HEK293 (cell line): ENCODE data around the gene TMEM35A.
A peak's percentile ranks its signal among the peaks of the same experiment; 100 is the strongest.

Experiments used
- CTCF ChIA-PET: fragments of 350-600 bp; formaldehyde crosslinking; extraction: SDS; loops from one replicate; lab custom pipeline; 2021; ENCODE audit warnings: antibody characterized with exemption; lab: Yijun Ruan, JAX
- POLR2A ChIA-PET: fragments of 300-600 bp; formaldehyde crosslinking; extraction: SDS; loops from one replicate; lab custom pipeline; 2020; ENCODE audit warnings: antibody characterized with exemption, inconsistent platforms; lab: Yijun Ruan, JAX
- H3K27ac ChIP-seq: fragments of 200-500 bp; sonication (Bioruptor generic); 2 replicates; pipeline ENCODE4 v1.5.1; 2014; ENCODE audit warnings: low read depth, low read length, control low read depth, inconsistent platforms; ENCODE audit errors: extremely low read depth
- H3K36me3 ChIP-seq, 2 experiments: fragments of 200-500 bp in 1 of 2; sonication (Bioruptor generic) in 1 of 2; 1 replicate in 1 of 2; 2 replicates in 1 of 2; pipeline ENCODE4 v1.5.1; 2014 to 2017; ENCODE audit warnings: inconsistent platforms in 2 of 2, low read length in 2 of 2; ENCODE audit not compliant: control insufficient read depth in 2 of 2, insufficient read depth in 1 of 2
- H3K4me1 ChIP-seq: fragments of 200-500 bp; sonication (Bioruptor generic); 2 replicates; pipeline ENCODE4 v1.5.1; 2014; ENCODE audit warnings: mild to moderate bottlenecking, low read length, inconsistent platforms; ENCODE audit not compliant: control insufficient read depth, insufficient read depth
- H3K4me3 ChIP-seq: 2 replicates; pipeline ENCODE4 v1.5.1; 2011; ENCODE audit warnings: low read depth, mild to moderate bottlenecking, control low read depth, low read length, moderate library complexity
- H3K9me3 ChIP-seq: fragments of 200-500 bp; sonication (Bioruptor generic); 2 replicates; pipeline ENCODE4 v1.5.1; 2014; ENCODE audit warnings: low read depth, low read length, inconsistent platforms; ENCODE audit not compliant: control insufficient read depth, insufficient read depth
- BCL11B ChIP-seq: fragments of 450-650 bp; formaldehyde crosslinking; IDR thresholded peaks from 2 replicates; pipeline ENCODE4 v1.5.1; 2016; ENCODE audit warnings: low read depth, missing biosample characterization, missing genetic modification characterization
- CTCF ChIP-seq: fragments of 450-650 bp; formaldehyde crosslinking; IDR thresholded peaks from 2 replicates; pipeline ENCODE4 v1.5.1; 2016; ENCODE audit warnings: missing biosample characterization, missing genetic modification characterization
- GLIS2 ChIP-seq: fragments of 450-650 bp; formaldehyde crosslinking; IDR thresholded peaks from 2 replicates; pipeline ENCODE4 v1.5.1; 2016; ENCODE audit warnings: missing biosample characterization, missing genetic modification characterization
- HOXA7 ChIP-seq: sonication (generic); formaldehyde crosslinking; IDR thresholded peaks from 2 replicates; pipeline ENCODE4 v1.8.1; 2022; ENCODE audit warnings: missing genetic modification reagents, borderline replicate concordance
- HOXC10 ChIP-seq: sonication (generic); formaldehyde crosslinking; IDR thresholded peaks from 2 replicates; pipeline ENCODE4 v1.8.1; 2023; ENCODE audit warnings: mild to moderate bottlenecking, missing genetic modification reagents
- MYNN ChIP-seq: fragments of 450-650 bp; formaldehyde crosslinking; IDR thresholded peaks from 2 replicates; pipeline ENCODE4 v1.5.1; 2016; ENCODE audit warnings: missing biosample characterization, missing genetic modification characterization, borderline replicate concordance
- PBX3 ChIP-seq: sonication (generic); formaldehyde crosslinking; IDR thresholded peaks from 2 replicates; pipeline ENCODE4 v1.8.1; 2022; ENCODE audit warnings: mild to moderate bottlenecking, moderate library complexity, missing genetic modification reagents
- ZBTB1 ChIP-seq: fragments of 450-650 bp; formaldehyde crosslinking; IDR thresholded peaks from 2 replicates; pipeline ENCODE4 v1.5.1; 2016; ENCODE audit warnings: missing biosample characterization, missing genetic modification characterization
- ZNF10 ChIP-seq: fragments of 450-650 bp; formaldehyde crosslinking; IDR thresholded peaks from 2 replicates; pipeline ENCODE4 v1.5.1; 2017; ENCODE audit warnings: missing biosample characterization, missing genetic modification characterization
- ZNF140 ChIP-seq: fragments of 450-650 bp; formaldehyde crosslinking; IDR thresholded peaks from 2 replicates; pipeline ENCODE4 v1.5.1; 2016; ENCODE audit warnings: missing biosample characterization, missing genetic modification characterization
- ZNF18 ChIP-seq: fragments of 450-650 bp; formaldehyde crosslinking; IDR thresholded peaks from 2 replicates; pipeline ENCODE4 v1.5.1; 2016; ENCODE audit warnings: missing biosample characterization, missing genetic modification characterization
- ZNF184 ChIP-seq: fragments of 450-650 bp; IDR thresholded peaks from 2 replicates; pipeline ENCODE4 v1.5.1; 2018; ENCODE audit warnings: missing biosample characterization, mild to moderate bottlenecking, missing genetic modification characterization
- ZNF350 ChIP-seq: fragments of 450-650 bp; formaldehyde crosslinking; IDR thresholded peaks from 2 replicates; pipeline ENCODE4 v1.5.0; 2017; ENCODE audit warnings: missing biosample characterization, mild to moderate bottlenecking, missing genetic modification characterization
- ZNF404 ChIP-seq: fragments of 450-650 bp; formaldehyde crosslinking; IDR thresholded peaks from 2 replicates; pipeline ENCODE4 v1.5.1; 2017; ENCODE audit warnings: missing biosample characterization, missing genetic modification characterization
- ZNF416 ChIP-seq: fragments of 450-650 bp; formaldehyde crosslinking; IDR thresholded peaks from 2 replicates; pipeline ENCODE4 v1.5.1; 2016; ENCODE audit warnings: missing biosample characterization, missing genetic modification characterization
- ZNF423 ChIP-seq: fragments of 450-650 bp; formaldehyde crosslinking; IDR thresholded peaks from 2 replicates; pipeline ENCODE4 v1.5.1; 2016; ENCODE audit warnings: missing biosample characterization, missing genetic modification characterization
- ZNF426 ChIP-seq: fragments of 450-650 bp; formaldehyde crosslinking; IDR thresholded peaks from 2 replicates; pipeline ENCODE4 v1.5.1; 2017; ENCODE audit warnings: missing biosample characterization, missing genetic modification characterization, mild to moderate bottlenecking, inconsistent platforms, moderate library complexity
- ZNF514 ChIP-seq: fragments of 450-650 bp; formaldehyde crosslinking; IDR thresholded peaks from 2 replicates; pipeline ENCODE4 v1.5.1; 2016; ENCODE audit warnings: missing biosample characterization, missing genetic modification characterization
- ZNF600 ChIP-seq: fragments of 450-650 bp; formaldehyde crosslinking; IDR thresholded peaks from 2 replicates; pipeline ENCODE4 v1.5.1; 2016; ENCODE audit warnings: missing biosample characterization, missing genetic modification characterization
- ZNF626 ChIP-seq: fragments of 450-650 bp; sonication (Bioruptor Pico); formaldehyde crosslinking; IDR thresholded peaks from 2 replicates; pipeline ENCODE4 v1.5.1; 2018; ENCODE audit warnings: missing biosample characterization, missing genetic modification characterization, inconsistent platforms
- ZNF629 ChIP-seq: fragments of 450-650 bp; formaldehyde crosslinking; IDR thresholded peaks from 2 replicates; pipeline ENCODE4 v1.5.1; 2017; ENCODE audit warnings: missing biosample characterization, missing genetic modification characterization
- ZNF639 ChIP-seq: fragments of 450-650 bp; formaldehyde crosslinking; IDR thresholded peaks from 2 replicates; pipeline ENCODE4 v1.5.1; 2016; ENCODE audit warnings: missing biosample characterization, missing genetic modification characterization
- ZNF670 ChIP-seq: fragments of 450-650 bp; formaldehyde crosslinking; IDR thresholded peaks from 2 replicates; pipeline ENCODE4 v1.5.1; 2016; ENCODE audit warnings: missing biosample characterization, missing genetic modification characterization, low read depth
- ZNF704 ChIP-seq: fragments of 450-650 bp; formaldehyde crosslinking; IDR thresholded peaks from 2 replicates; pipeline ENCODE4 v1.5.1; 2016; ENCODE audit warnings: missing biosample characterization, missing genetic modification characterization
- ZNF830 ChIP-seq: fragments of 450-650 bp; IDR thresholded peaks from 2 replicates; pipeline ENCODE4 v1.5.0; 2018; ENCODE audit warnings: missing biosample characterization, missing genetic modification characterization, low read depth, mild to moderate bottlenecking, moderate library complexity

TMEM35A gene

GRCh38 chrX:101081231-101081630, 2.6 kb downstream of the TMEM35A start:
- ChIA-PET POLR2A (interaction anchor here (1.2 kb wide), 1 partner anchor 17 kb away, joined by 4 read pairs; the partner anchor contains the start of gene CENPI), CTCF (no interaction called here)
- Histone ChIP-seq H3K36me3 (no peaks in the 10 kb centered on the region), H3K4me3 (no peak overlapping the region), H3K4me1 (peaks cover 2% of the 10 kb centered on the region; the same call in 1 of the 2 replicates), H3K9me3 (no peaks in the 10 kb centered on the region), H3K27ac (no peak overlapping the region)
- TF ChIP-seq ZNF626 (tag by site-specific recombination) (no peak), ZNF600 (tag by site-specific recombination) (no peak), ZNF10 (tag by site-specific recombination) (no peak), ZNF830 (tag by site-specific recombination) (no peak), MYNN (tag by site-specific recombination) (no peak), ZNF639 (tag by site-specific recombination) (no peak), ZNF629 (no peak), ZNF670 (tag by site-specific recombination) (no peak), ZNF404 (no peak), ZNF514 (tag by site-specific recombination) (no peak), ZNF426 (tag by site-specific recombination) (no peak)

- ChIA-PET CTCF (no interaction called here), POLR2A (no interaction called here)
- H3K27ac ChIP-seq, result no peak overlapping the region
- TF ChIP-seq ZNF18 (tag by site-specific recombination) (no peak), CTCF (tag by site-specific recombination) (no peak), BCL11B (tag by site-specific recombination) (no peak), ZNF423 (tag by site-specific recombination) (no peak), ZNF184 (tag by site-specific recombination) (no peak)
- no peak overlapping the region for H3K4me3 ChIP-seq
- H3K36me3 ChIP-seq, result no peaks in the 10 kb centered on the region
- no peaks in the 10 kb centered on the region for H3K4me1 ChIP-seq
- H3K9me3 ChIP-seq, result no peaks in the 10 kb centered on the region
Observed at GRCh38 chrX:101091817-101092216, 13.1 kb downstream of the TMEM35A start.

GRCh38 chrX:101097546-101098453, 19.1 kb downstream of the TMEM35A start, which contains the start of gene CENPI:
TSS of gene CENPI (plus strand) at chrX:101098204. CDS start at chrX:101101071, 2,867 bp downstream.
- Histone ChIP-seq H3K4me1 (no peaks in the 10 kb centered on the region), H3K27ac (no peak within 1 kb of the TSS), H3K36me3 (peaks cover 4 to 25% of the 10 kb centered on the region in 2 experiments; a peak in 2 of 3 replicates), H3K9me3 (no peaks in the 10 kb centered on the region), H3K4me3 (peak within 1 kb of the TSS; percentile 46)
- ChIA-PET POLR2A (interaction anchor here (0.6 to 1.5 kb wide), 12 partner anchors 11 to 293 kb away, joined by 3 to 8 read pairs (median 3); partner anchors contain the start of genes CSTF2, RPL36A, TIMM8A and XKRX), CTCF (interaction anchor here (0.8 kb wide), 1 partner anchor 36 kb away, joined by 3 read pairs; no protein-coding TSS in a partner anchor)
- TF ChIP-seq ZNF140 (tag by site-specific recombination) (no peak), HOXC10 (no peak), PBX3 (CRISPR knock-in tag) (peak; percentile 94), ZNF350 (no peak), ZNF416 (tag by site-specific recombination) (no peak), ZNF600 (tag by site-specific recombination) (no peak), ZBTB1 (tag by site-specific recombination) (no peak), HOXA7 (CRISPR knock-in tag) (no peak), ZNF704 (tag by site-specific recombination) (no peak), GLIS2 (tag by site-specific recombination) (peak; percentile 89)
